ENCODE results near the gene UACA. TPM values are rescaled to one million over a fixed set of nuclear protein-coding genes. Genes with fewer than 3 reads are reported as not detected.
A peak's percentile ranks its signal among the peaks of the same experiment; 100 is the strongest.
"Not testable (repeated sequence)": the region's sequence is repeated elsewhere in the genome, so short reads cannot be mapped to it uniquely, and the experiment has no call there.

UACA gene
- total and polyA plus RNA-seq, 4 experiments from 2014 or later = 0.15 to 0.40 (median 0.28) TPM; not detected in 1

GRCh38 chr15:70664494-70664893, 98.9 kb downstream of the UACA start:
- intact Hi-C loops (cut with micrococcal nuclease) = no loop called here
- Mint-ChIP-seq H3K4me3 (no peak overlapping the region), H3K36me3 (no peaks in the 10 kb centered on the region), H3K4me1 (peaks cover 0 to 5% (median 2%) of the 10 kb centered on the region in 4 donors), H3K27ac (no peak overlapping the region), H3K9me3 (peaks cover 0 to 6% (median 0%) of the 10 kb centered on the region in 8 donors), H3K27me3 (peaks cover 2 to 4% of the 10 kb centered on the region in 2 donors)
- CTCF ChIA-PET (ENCODE audit: partially characterized antibody) = no interaction called here
- POLR2A ChIA-PET (ENCODE audit: partially characterized antibody) = interaction anchor here (1.5 kb wide), 1 partner anchor 8 kb away, joined by 3 read pairs; no protein-coding TSS in a partner anchor
- no peaks in the 10 kb centered on the region for H3K4me1 ChIP-seq (ENCODE audit: insufficient read depth, low read length)
- no peak overlapping the region for H3K4me3 ChIP-seq (ENCODE audit: low read length in 2 of 2)
- H3K36me3 ChIP-seq (ENCODE audit: insufficient read depth, low read length) = no peaks in the 10 kb centered on the region
- no peaks in the 10 kb centered on the region for H3K9me3 ChIP-seq (ENCODE audit: control insufficient read depth in 1 of 2, low read length in 2 of 2)
- DNase-seq = no peak
- H3K27ac ChIP-seq (ENCODE audit: low read depth, low read length) = no peak overlapping the region
- H3K27me3 ChIP-seq (ENCODE audit: insufficient read depth, low read length) = no peaks in the 10 kb centered on the region

GRCh38 chr15:70663069-70663468, 100.3 kb downstream of the UACA start:
- H3K27me3 ChIP-seq (ENCODE audit: insufficient read depth, low read length); H3K4me1 ChIP-seq (ENCODE audit: insufficient read depth, low read length); H3K9me3 ChIP-seq (ENCODE audit: control insufficient read depth in 1 of 2, low read length in 2 of 2); CTCF ChIA-PET (ENCODE audit: partially characterized antibody); DNase-seq; H3K4me3 Mint-ChIP-seq; H3K4me3 ChIP-seq (ENCODE audit: low read length in 2 of 2); POLR2A ChIA-PET (ENCODE audit: partially characterized antibody); H3K27ac ChIP-seq (ENCODE audit: low read depth, low read length); H3K4me1 Mint-ChIP-seq; intact Hi-C loops (cut with micrococcal nuclease); H3K9me3 Mint-ChIP-seq; H3K36me3 Mint-ChIP-seq; H3K27me3 Mint-ChIP-seq; H3K36me3 ChIP-seq (ENCODE audit: insufficient read depth, low read length); H3K27ac Mint-ChIP-seq: not testable (repeated sequence)

- H3K4me3 ChIP-seq (ENCODE audit: low read length in 2 of 2) = no peak overlapping the region
- Mint-ChIP-seq H3K4me3 (no peak overlapping the region), H3K4me1 (peaks cover 0 to 5% (median 2%) of the 10 kb centered on the region in 4 donors), H3K36me3 (no peaks in the 10 kb centered on the region), H3K27ac (no peak overlapping the region), H3K9me3 (peaks cover 0 to 6% (median 0%) of the 10 kb centered on the region in 8 donors), H3K27me3 (peaks cover 0 to 4% of the 10 kb centered on the region in 2 donors)
- DNase-seq = no peak
- POLR2A ChIA-PET (ENCODE audit: partially characterized antibody) = no interaction called here
- CTCF ChIA-PET (ENCODE audit: partially characterized antibody) = no interaction called here
- H3K27me3 ChIP-seq (ENCODE audit: insufficient read depth, low read length) = no peaks in the 10 kb centered on the region
- H3K9me3 ChIP-seq (ENCODE audit: control insufficient read depth in 1 of 2, low read length in 2 of 2) = no peaks in the 10 kb centered on the region
- H3K27ac ChIP-seq (ENCODE audit: low read depth, low read length) = no peak overlapping the region
- intact Hi-C loops (cut with micrococcal nuclease) = no loop called here
- H3K4me1 ChIP-seq (ENCODE audit: insufficient read depth, low read length) = no peaks in the 10 kb centered on the region
- no peaks in the 10 kb centered on the region for H3K36me3 ChIP-seq (ENCODE audit: insufficient read depth, low read length)
These were observed 103.7 kb downstream of the UACA start for GRCh38 chr15:70659662-70660061.

GRCh38 chr15:70658641-70659040, 104.7 kb downstream of the UACA start:
- Histone ChIP-seq H3K4me3 (ENCODE audit: low read length in 2 of 2) (no peak overlapping the region), H3K9me3 (ENCODE audit: control insufficient read depth in 1 of 2, low read length in 2 of 2) (no peaks in the 10 kb centered on the region), H3K27ac (ENCODE audit: low read depth, low read length) (no peak overlapping the region), H3K4me1 (ENCODE audit: insufficient read depth, low read length) (no peaks in the 10 kb centered on the region), H3K27me3 (ENCODE audit: insufficient read depth, low read length) (no peaks in the 10 kb centered on the region), H3K36me3 (ENCODE audit: insufficient read depth, low read length) (no peaks in the 10 kb centered on the region)
- intact Hi-C loops (cut with micrococcal nuclease) = no loop called here
- Mint-ChIP-seq H3K27me3 (peaks cover 0 to 4% of the 10 kb centered on the region in 2 donors), H3K9me3 (peaks cover 0 to 6% (median 0%) of the 10 kb centered on the region in 8 donors), H3K4me3 (peak overlapping the region in 1 of 8 donors; percentile 41), H3K36me3 (no peaks in the 10 kb centered on the region), H3K27ac (no peak overlapping the region), H3K4me1 (peaks cover 0 to 5% (median 2%) of the 10 kb centered on the region in 4 donors)
- CTCF ChIA-PET (ENCODE audit: partially characterized antibody) = no interaction called here
- no peak for DNase-seq
- POLR2A ChIA-PET (ENCODE audit: partially characterized antibody) = no interaction called here

- ChIA-PET CTCF (ENCODE audit: partially characterized antibody) (no interaction called here), POLR2A (ENCODE audit: partially characterized antibody) (no interaction called here)
- no peaks in the 10 kb centered on the region for H3K36me3 ChIP-seq (ENCODE audit: insufficient read depth, low read length)
- no peak overlapping the region for H3K4me3 ChIP-seq (ENCODE audit: low read length in 2 of 2)
- no peaks in the 10 kb centered on the region for H3K27me3 ChIP-seq (ENCODE audit: insufficient read depth, low read length)
- no peaks in the 10 kb centered on the region for H3K4me1 ChIP-seq (ENCODE audit: insufficient read depth, low read length)
- Mint-ChIP-seq H3K27me3 (peaks cover 0 to 6% of the 10 kb centered on the region in 2 donors), H3K4me3 (no peak overlapping the region), H3K9me3 (no peaks in the 10 kb centered on the region), H3K4me1 (no peaks in the 10 kb centered on the region), H3K36me3 (no peaks in the 10 kb centered on the region), H3K27ac (no peak overlapping the region)
- no peak overlapping the region for H3K27ac ChIP-seq (ENCODE audit: low read depth, low read length)
- intact Hi-C loops (cut with micrococcal nuclease) = no loop called here
- no peak for DNase-seq
- no peaks in the 10 kb centered on the region for H3K9me3 ChIP-seq (ENCODE audit: control insufficient read depth in 1 of 2, low read length in 2 of 2)
These were observed 109.9 kb downstream of the UACA start for GRCh38 chr15:70653426-70653825.

- Histone ChIP-seq H3K27me3 (ENCODE audit: insufficient read depth, low read length) (no peaks in the 10 kb centered on the region), H3K27ac (ENCODE audit: low read depth, low read length) (no peak overlapping the region), H3K4me3 (ENCODE audit: low read length in 2 of 2) (no peak overlapping the region), H3K36me3 (ENCODE audit: insufficient read depth, low read length) (no peaks in the 10 kb centered on the region), H3K4me1 (ENCODE audit: insufficient read depth, low read length) (no peaks in the 10 kb centered on the region), H3K9me3 (ENCODE audit: control insufficient read depth in 1 of 2, low read length in 2 of 2) (no peaks in the 10 kb centered on the region)
- Mint-ChIP-seq H3K9me3 (no peaks in the 10 kb centered on the region), H3K27ac (no peak overlapping the region), H3K27me3 (peaks cover 0 to 6% of the 10 kb centered on the region in 2 donors), H3K36me3 (no peaks in the 10 kb centered on the region), H3K4me1 (no peaks in the 10 kb centered on the region), H3K4me3 (no peak overlapping the region)
- CTCF ChIA-PET (ENCODE audit: partially characterized antibody) = no interaction called here
- POLR2A ChIA-PET (ENCODE audit: partially characterized antibody) = no interaction called here
- DNase-seq = no peak
- intact Hi-C loops (cut with micrococcal nuclease) = no loop called here
These were observed 111.0 kb downstream of the UACA start for GRCh38 chr15:70652341-70652740.

GRCh38 chr15:70651303-70651845, 112.0 kb downstream of the UACA start:
- Mint-ChIP-seq H3K27ac (no peak overlapping the region), H3K36me3 (no peaks in the 10 kb centered on the region), H3K9me3 (no peaks in the 10 kb centered on the region), H3K4me1 (no peaks in the 10 kb centered on the region), H3K27me3 (peaks cover 0 to 6% of the 10 kb centered on the region in 2 donors), H3K4me3 (no peak overlapping the region)
- POLR2A ChIA-PET (ENCODE audit: partially characterized antibody) = no interaction called here
- H3K27me3 ChIP-seq (ENCODE audit: insufficient read depth, low read length) = no peaks in the 10 kb centered on the region
- no peaks in the 10 kb centered on the region for H3K9me3 ChIP-seq (ENCODE audit: control insufficient read depth in 1 of 2, low read length in 2 of 2)
- no peak overlapping the region for H3K27ac ChIP-seq (ENCODE audit: low read depth, low read length)
- intact Hi-C loops (cut with micrococcal nuclease) = no loop called here
- CTCF ChIA-PET (ENCODE audit: partially characterized antibody) = interaction anchor here (0.6 to 1.1 kb wide), 2 partner anchors 68 to 93 kb away, joined by 3 read pairs; no protein-coding TSS in a partner anchor
- no peak overlapping the region for H3K4me3 ChIP-seq (ENCODE audit: low read length in 2 of 2)
- no peak for DNase-seq
- no peaks in the 10 kb centered on the region for H3K36me3 ChIP-seq (ENCODE audit: insufficient read depth, low read length)
- no peaks in the 10 kb centered on the region for H3K4me1 ChIP-seq (ENCODE audit: insufficient read depth, low read length)
